IMR-90 (cell line): ENCODE results near the gene WNK4. TPM values are rescaled to one million over a fixed set of nuclear protein-coding genes. Genes with fewer than 3 reads are reported as not detected.

Source experiments
- ATAC-seq: fragments of 200-7000 bp; cut with Tn5 transposase; 2 replicates; pipeline ENCODE4 v1.9.1; 2020; ENCODE audit warnings: low read depth, mild to moderate bottlenecking, moderate library complexity
- BruUV-seq: library from RNA; stranded (reverse); fragments of 400-500 nt; replicated peaks from 2 replicates; lab custom pipeline; 2021; lab: Mats Ljungman, UMichigan
- CTCF ChIA-PET: fragments of 300-600 bp; formaldehyde crosslinking; extraction: SDS; loops from one replicate; lab custom pipeline; 2021; ENCODE audit warnings: antibody characterized with exemption; lab: Yijun Ruan, JAX
- POLR2A ChIA-PET: fragments of 300-600 bp; sonication (Branson Sonifier 250); formaldehyde crosslinking; loops from one replicate; lab custom pipeline; 2022; ENCODE audit warnings: antibody characterized with exemption; ENCODE audit not compliant: unreplicated experiment; lab: Charles Lee
- DNase-seq: peaks from one replicate; pipeline ENCODE4 v3.0.0; 2013
- H2AFZ ChIP-seq: replicated peaks from 2 replicates; pipeline ENCODE3; 2013; ENCODE audit warnings: low read length, mild to moderate bottlenecking; ENCODE audit not compliant: poor library complexity
- H2AK5ac ChIP-seq: 2 replicates; pipeline ENCODE4 v1.6.1; 2013; ENCODE audit warnings: low read depth, low read length, inconsistent platforms
- H2AK9ac ChIP-seq: replicated peaks from 2 replicates; pipeline ENCODE3; 2013; ENCODE audit warnings: mild to moderate bottlenecking, low read depth, low read length, moderate library complexity; ENCODE audit not compliant: poor library complexity
- H2BK120ac ChIP-seq: 2 replicates; pipeline ENCODE4 v1.6.1; 2013; ENCODE audit warnings: low read depth, low read length, inconsistent platforms
- H2BK15ac ChIP-seq: 3 replicates; pipeline ENCODE4 v1.6.1; 2013; ENCODE audit warnings: low read depth, low read length, inconsistent platforms
- H2BK20ac ChIP-seq: 2 replicates; pipeline ENCODE4 v1.6.1; 2013; ENCODE audit warnings: low read depth, mild to moderate bottlenecking, inconsistent platforms, low read length, moderate library complexity
- H2BK5ac ChIP-seq: 2 replicates; pipeline ENCODE4 v1.6.1; 2013; ENCODE audit warnings: mild to moderate bottlenecking, low read depth, low read length, inconsistent platforms; ENCODE audit not compliant: poor library complexity, severe bottlenecking
- H3K14ac ChIP-seq: replicated peaks from 2 replicates; pipeline ENCODE4 v1.6.1; 2013; ENCODE audit warnings: low read depth, low read length, inconsistent platforms
- H3K18ac ChIP-seq: 2 replicates; pipeline ENCODE4 v1.6.1; 2013; ENCODE audit warnings: low read depth, low read length, control low read depth
- H3K23ac ChIP-seq: 2 replicates; pipeline ENCODE4 v1.6.1; 2013; ENCODE audit warnings: low read depth, low read length, inconsistent platforms
- H3K27ac ChIP-seq: 2 replicates; pipeline ENCODE4 v1.5.1; 2013; ENCODE audit warnings: mild to moderate bottlenecking, control low read depth, low read length; ENCODE audit not compliant: insufficient read depth
- H3K27me3 ChIP-seq: 2 replicates; pipeline ENCODE4 v1.6.1; 2013; ENCODE audit warnings: low read length; ENCODE audit not compliant: control insufficient read depth, insufficient read depth
- H3K36me3 ChIP-seq: 2 replicates; pipeline ENCODE4 v1.6.1; 2013; ENCODE audit warnings: low read length, mixed read lengths; ENCODE audit not compliant: control insufficient read depth, insufficient read depth
- H3K4ac ChIP-seq: 2 replicates; pipeline ENCODE4 v1.6.1; 2013; ENCODE audit warnings: low read depth, low read length, inconsistent platforms
- H3K4me1 ChIP-seq: 2 replicates; pipeline ENCODE4 v1.6.1; 2013; ENCODE audit warnings: low read length, mixed read lengths; ENCODE audit not compliant: control insufficient read depth, insufficient read depth
- H3K4me2 ChIP-seq: 2 replicates; pipeline ENCODE4 v1.6.1; 2013; ENCODE audit warnings: low read depth, mild to moderate bottlenecking, control low read depth, low read length, moderate library complexity
- H3K4me3 ChIP-seq: 2 replicates; pipeline ENCODE4 v1.5.1; 2013; ENCODE audit warnings: low read depth, mild to moderate bottlenecking, control low read depth, low read length, moderate library complexity; ENCODE audit not compliant: insufficient read depth
- H3K56ac ChIP-seq: 2 replicates; pipeline ENCODE4 v1.6.1; 2013; ENCODE audit warnings: low read length, inconsistent platforms; ENCODE audit not compliant: insufficient read depth; ENCODE audit errors: extremely low read depth
- H3K79me1 ChIP-seq, 2 experiments: 2 replicates each; pipeline ENCODE4 v1.6.1; 2013; ENCODE audit warnings: low read length in 2 of 2, inconsistent platforms in 1 of 2, low read depth in 1 of 2
- H3K9ac ChIP-seq: 2 replicates; pipeline ENCODE4 v1.6.1; 2013; ENCODE audit warnings: low read depth, low read length, control low read depth
- H3K9me1 ChIP-seq: 2 replicates; pipeline ENCODE4 v1.6.1; 2013; ENCODE audit warnings: low read length, inconsistent platforms; ENCODE audit not compliant: insufficient read depth
- H3K9me3 ChIP-seq: 2 replicates; pipeline ENCODE4 v1.6.1; 2013; ENCODE audit warnings: low read length; ENCODE audit not compliant: control insufficient read depth, insufficient read depth
- H4K20me1 ChIP-seq: 2 replicates; pipeline ENCODE4 v1.6.1; 2013; ENCODE audit warnings: low read length, inconsistent platforms; ENCODE audit not compliant: insufficient read depth
- H4K5ac ChIP-seq: 2 replicates; pipeline ENCODE4 v1.6.1; 2013; ENCODE audit warnings: mild to moderate bottlenecking, low read depth, low read length, control low read depth
- H4K8ac ChIP-seq, 2 experiments: 2 replicates each; pipeline ENCODE4 v1.6.1; 2013; ENCODE audit warnings: low read depth in 2 of 2, low read length in 2 of 2, control low read depth in 1 of 2, inconsistent platforms in 1 of 2
- H4K91ac ChIP-seq: 2 replicates; pipeline ENCODE4 v1.6.1; 2013; ENCODE audit warnings: low read depth, low read length, inconsistent platforms; ENCODE audit not compliant: insufficient read depth
- CEBPB ChIP-seq: IDR thresholded peaks from 2 replicates; pipeline ENCODE4 v1.6.1; 2012; ENCODE audit warnings: low read depth, low read length, improper control_type of control experiment
- RCOR1 ChIP-seq: IDR thresholded peaks from 2 replicates; pipeline ENCODE4 v1.6.1; 2012; ENCODE audit warnings: mild to moderate bottlenecking, low read length, improper control_type of control experiment; ENCODE audit not compliant: insufficient replicate concordance
- WGBS, 2 experiments: methylation state at CpG; one replicate each; pipeline versions ENCODE4 v1.1.5 to v1.1.7; 2013; ENCODE audit warnings: missing lambda C conversion rate in 2 of 2; ENCODE audit not compliant: insufficient read length in 1 of 2; ENCODE audit errors: extremely low coverage in 2 of 2; 5-methylcytosine and 5-hydroxymethylcytosine counted together
- dilution Hi-C: fragments of 300-500 bp; cut with HindIII; formaldehyde crosslinking; loops from one replicate; pipeline ENCODE4 v1.14.3; 2018; ENCODE audit warnings: low sequenced_read_pairs; ENCODE audit not compliant: unreplicated experiment
- in situ Hi-C: fragments of 300-500 bp; cut with MboI; formaldehyde crosslinking; loops from 3 replicates; pipeline ENCODE4 v1.14.3; 2019; ENCODE audit warnings: low sequenced_read_pairs, inconsistent platforms, mixed read lengths
- intact Hi-C: fragments of 100-400 bp; cut with micrococcal nuclease; formaldehyde crosslinking; loops from 2 replicates; pipeline ENCODE4 v1.10.0; 2022
- polyA plus RNA-seq, 3 experiments: library from polyadenylated mRNA; depleted of rRNA; stranded (reverse); fragments of >200 nt; gene quantifications; 2 replicates each; pipeline ENCODE4 v1.2.3, GENCODE V29; 2012; ENCODE audit warnings: low replicate concordance in 1 of 3
- total RNA-seq: library from RNA; depleted of rRNA; stranded (reverse); fragments of >200 nt; gene quantifications from 2 replicates; pipeline ENCODE4 v1.2.3, GENCODE V29; 2012
- TF ChIP-seq, protein P1 (sequence below): conservative IDR thresholded peaks from 2 replicates; pipeline ENCODE4 v1.5.1; 2012; ENCODE audit warnings: mild to moderate bottlenecking, low read depth, low read length, improper control_type of control experiment

WNK4 gene
- total and polyA plus RNA-seq, 2 of the 4 experiments (the other 2 are of a cell fraction): 1.3 to 15.1 TPM

- H4K91ac ChIP-seq: no peak overlapping the region
- H2AK5ac ChIP-seq: no peak overlapping the region
- no peaks in the 10 kb centered on the region for H3K36me3 ChIP-seq
- H3K27ac ChIP-seq: no peak overlapping the region
- H3K27me3 ChIP-seq: peaks cover 15% of the 10 kb centered on the region; the same call in 1 of the 2 replicates
- no peak overlapping the region for H4K8ac ChIP-seq
- POLR2A ChIA-PET: no interaction called here
- H3K4ac ChIP-seq: no peak overlapping the region
- no peak overlapping the region for H3K23ac ChIP-seq
- H3K79me1 ChIP-seq: no peaks in the 10 kb centered on the region
- H3K4me1 ChIP-seq: no peaks in the 10 kb centered on the region
- H3K9me1 ChIP-seq: no peaks in the 10 kb centered on the region
- no peak overlapping the region for H2BK15ac ChIP-seq
- no peak overlapping the region for H3K9ac ChIP-seq
- in situ Hi-C loops: no loop called here
- dilution Hi-C loops: no loop called here
- H2AK9ac ChIP-seq: no peak overlapping the region
- WGBS, 2 experiments: 100% methylated on average over 2 of the region's 6 CpGs; no CpG with 5 or more reads in 1 of the 2 experiments
- no peak overlapping the region for H3K4me3 ChIP-seq
- H3K4me2 ChIP-seq: no peak overlapping the region
- H3K56ac ChIP-seq: no peak overlapping the region
- H2AFZ ChIP-seq: no peak overlapping the region
- TF ChIP-seq, protein P1, sequence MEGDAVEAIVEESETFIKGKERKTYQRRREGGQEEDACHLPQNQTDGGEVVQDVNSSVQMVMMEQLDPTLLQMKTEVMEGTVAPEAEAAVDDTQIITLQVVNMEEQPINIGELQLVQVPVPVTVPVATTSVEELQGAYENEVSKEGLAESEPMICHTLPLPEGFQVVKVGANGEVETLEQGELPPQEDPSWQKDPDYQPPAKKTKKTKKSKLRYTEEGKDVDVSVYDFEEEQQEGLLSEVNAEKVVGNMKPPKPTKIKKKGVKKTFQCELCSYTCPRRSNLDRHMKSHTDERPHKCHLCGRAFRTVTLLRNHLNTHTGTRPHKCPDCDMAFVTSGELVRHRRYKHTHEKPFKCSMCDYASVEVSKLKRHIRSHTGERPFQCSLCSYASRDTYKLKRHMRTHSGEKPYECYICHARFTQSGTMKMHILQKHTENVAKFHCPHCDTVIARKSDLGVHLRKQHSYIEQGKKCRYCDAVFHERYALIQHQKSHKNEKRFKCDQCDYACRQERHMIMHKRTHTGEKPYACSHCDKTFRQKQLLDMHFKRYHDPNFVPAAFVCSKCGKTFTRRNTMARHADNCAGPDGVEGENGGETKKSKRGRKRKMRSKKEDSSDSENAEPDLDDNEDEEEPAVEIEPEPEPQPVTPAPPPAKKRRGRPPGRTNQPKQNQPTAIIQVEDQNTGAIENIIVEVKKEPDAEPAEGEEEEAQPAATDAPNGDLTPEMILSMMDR: no peak
- TF ChIP-seq RCOR1 (no peak), CEBPB (no peak)
- intact Hi-C loops: no loop called here
- ATAC-seq (no peak), DNase-seq (no peak)
- H3K14ac ChIP-seq: no peak overlapping the region
- H2BK120ac ChIP-seq: no peak overlapping the region
- no peak overlapping the region for H2BK5ac ChIP-seq
- CTCF ChIA-PET: no interaction called here
- H3K18ac ChIP-seq: no peak overlapping the region
- H3K9me3 ChIP-seq: no peaks in the 10 kb centered on the region
- H4K20me1 ChIP-seq: no peaks in the 10 kb centered on the region
- BruUV-seq: no TSS peak
- H2BK20ac ChIP-seq: no peak overlapping the region
- H4K5ac ChIP-seq: no peak overlapping the region
Observed at GRCh38 chr17:42766124-42766523, 14.3 kb upstream of the WNK4 start.
